H9 (cell line): ENCODE measurements around the gene BOD1L1. TPM values are rescaled to one million over a fixed set of nuclear protein-coding genes. Genes with fewer than 3 reads are reported as not detected.

Experiments used
- DNase-seq: peaks from one replicate; pipeline ENCODE4 v3.0.0-alpha.2; 2017
- H2AFZ ChIP-seq: one replicate; pipeline ENCODE4 v1.6.1; 2013; ENCODE audit warnings: mild to moderate bottlenecking, low read length, control low read depth, moderate library complexity
- H2AK5ac ChIP-seq: 2 replicates; pipeline ENCODE4 v1.6.1; 2013; ENCODE audit warnings: low read length, control low read depth, mixed read lengths; ENCODE audit not compliant: insufficient read length
- H2BK120ac ChIP-seq: one replicate; pipeline ENCODE4 v1.6.1; 2013; ENCODE audit warnings: low read depth, mild to moderate bottlenecking, low read length, control low read depth, inconsistent platforms; ENCODE audit not compliant: poor library complexity, severe bottlenecking
- H2BK12ac ChIP-seq: 2 replicates; pipeline ENCODE4 v1.6.1; 2013; ENCODE audit warnings: low read length, control low read depth, mixed read lengths, low read depth; ENCODE audit not compliant: insufficient read length
- H2BK15ac ChIP-seq: 2 replicates; pipeline ENCODE4 v1.6.1; 2013; ENCODE audit warnings: low read depth, low read length, control low read depth
- H2BK20ac ChIP-seq: one replicate; pipeline ENCODE4 v1.6.1; 2013; ENCODE audit warnings: low read depth, mild to moderate bottlenecking, low read length, control low read depth, inconsistent platforms; ENCODE audit not compliant: poor library complexity, severe bottlenecking
- H2BK5ac ChIP-seq: 2 replicates; pipeline ENCODE4 v1.6.1; 2013; ENCODE audit warnings: low read length, control low read depth, mixed read lengths; ENCODE audit not compliant: insufficient read length
- H3K14ac ChIP-seq: 2 replicates; pipeline ENCODE4 v1.6.1; 2013; ENCODE audit warnings: low read length, control low read depth; ENCODE audit not compliant: insufficient read depth
- H3K18ac ChIP-seq: 2 replicates; pipeline ENCODE4 v1.6.1; 2013; ENCODE audit warnings: low read depth, mild to moderate bottlenecking, mixed read lengths, low read length, control low read depth; ENCODE audit not compliant: insufficient read length
- H3K23ac ChIP-seq: 2 replicates; pipeline ENCODE4 v1.6.1; 2013; ENCODE audit warnings: low read length, control low read depth, mixed read lengths, low read depth; ENCODE audit not compliant: insufficient read length
- H3K23me2 ChIP-seq: 2 replicates; pipeline ENCODE4 v1.6.1; 2013; ENCODE audit warnings: low read depth, mild to moderate bottlenecking, mixed read lengths, low read length, control low read depth; ENCODE audit not compliant: insufficient read length, poor library complexity, severe bottlenecking
- H3K27ac ChIP-seq: 2 replicates; pipeline ENCODE4 v1.5.1; 2013; ENCODE audit warnings: low read length, control low read depth, mixed read lengths, low read depth; ENCODE audit not compliant: insufficient read length
- H3K27me3 ChIP-seq: 2 replicates; pipeline ENCODE4 v1.6.1; 2013; ENCODE audit warnings: low read length, control low read depth, inconsistent platforms; ENCODE audit not compliant: insufficient read depth
- H3K4ac ChIP-seq: 2 replicates; pipeline ENCODE4 v1.6.1; 2013; ENCODE audit warnings: low read depth, mild to moderate bottlenecking, control low read depth, inconsistent platforms, low read length, moderate library complexity
- H3K4me1 ChIP-seq: 2 replicates; pipeline ENCODE4 v1.6.1; 2013; ENCODE audit warnings: low read length, control low read depth, inconsistent platforms; ENCODE audit not compliant: insufficient read depth
- H3K4me2 ChIP-seq: 2 replicates; pipeline ENCODE4 v1.6.1; 2013; ENCODE audit warnings: low read length, control low read depth, mixed read lengths; ENCODE audit not compliant: insufficient read length, insufficient read depth
- H3K56ac ChIP-seq: 2 replicates; pipeline ENCODE4 v1.6.1; 2013; ENCODE audit warnings: low read depth, mild to moderate bottlenecking, mixed read lengths, low read length, control low read depth; ENCODE audit not compliant: insufficient read length
- H3K79me1 ChIP-seq: 2 replicates; pipeline ENCODE4 v1.6.1; 2013; ENCODE audit warnings: low read depth, mild to moderate bottlenecking, moderate library complexity, low read length, control low read depth, inconsistent platforms; ENCODE audit not compliant: insufficient read depth, poor library complexity, severe bottlenecking
- H3K79me2 ChIP-seq: 2 replicates; pipeline ENCODE4 v1.6.1; 2013; ENCODE audit warnings: low read length, control low read depth, inconsistent platforms; ENCODE audit not compliant: insufficient read depth
- H3K9ac ChIP-seq: 2 replicates; pipeline ENCODE4 v1.6.1; 2013; ENCODE audit warnings: low read length, control low read depth, mixed read lengths; ENCODE audit not compliant: insufficient read length; ENCODE audit errors: extremely low read depth
- H3K9me3 ChIP-seq: one replicate; pipeline ENCODE4 v1.6.1; 2013; ENCODE audit warnings: low read depth, low read length, inconsistent platforms; ENCODE audit not compliant: control insufficient read depth
- H3T11ph ChIP-seq: one replicate; pipeline ENCODE4 v1.6.1; 2013; ENCODE audit warnings: mild to moderate bottlenecking, low read length, control low read depth, inconsistent platforms
- H4K20me1 ChIP-seq: one replicate; pipeline ENCODE4 v1.6.1; 2013; ENCODE audit not compliant: control insufficient read depth, insufficient read length, insufficient read depth
- H4K5ac ChIP-seq: 2 replicates; pipeline ENCODE4 v1.6.1; 2013; ENCODE audit warnings: low read depth, mild to moderate bottlenecking, mixed read lengths, low read length, control low read depth; ENCODE audit not compliant: insufficient read length
- H4K8ac ChIP-seq: replicated peaks from 2 replicates; pipeline ENCODE4 v1.6.1; 2013; ENCODE audit warnings: low read length, control low read depth, mixed read lengths, low read depth; ENCODE audit not compliant: insufficient read length
- H4K91ac ChIP-seq: 2 replicates; pipeline ENCODE4 v1.6.1; 2013; ENCODE audit warnings: low read depth, mild to moderate bottlenecking, moderate library complexity, mixed read lengths, low read length, control low read depth; ENCODE audit not compliant: insufficient read length
- H3K27ac Mint-ChIP-seq, 3 experiments: 2 replicates in 2 of 3; 3 replicates in 1 of 3; pipeline ENCODE4 v1.8.0; 2020 to 2021; ENCODE audit warnings: mixed read lengths in 3 of 3, mild to moderate bottlenecking in 1 of 3, moderate library complexity in 1 of 3
- H3K27me3 Mint-ChIP-seq: 2 replicates; pipeline ENCODE4 v1.8.0; 2021; ENCODE audit warnings: low read depth, mild to moderate bottlenecking, moderate library complexity, mixed read lengths
- H3K36me3 Mint-ChIP-seq, 3 experiments: 2 replicates in 2 of 3; 3 replicates in 1 of 3; pipeline ENCODE4 v1.8.0; 2020 to 2021; ENCODE audit warnings: low read depth in 3 of 3, mixed read lengths in 3 of 3; ENCODE audit not compliant: insufficient read depth in 1 of 3
- H3K4me1 Mint-ChIP-seq, 2 experiments: 2 replicates each; pipeline ENCODE4 v1.8.0; 2020; ENCODE audit warnings: mixed read lengths in 2 of 2
- H3K4me3 Mint-ChIP-seq, 2 experiments: 2 replicates in 1 of 2; 3 replicates in 1 of 2; pipeline ENCODE4 v1.8.0; 2020 to 2021; ENCODE audit warnings: mild to moderate bottlenecking in 2 of 2, mixed read lengths in 2 of 2, moderate library complexity in 1 of 2
- H3K9me3 Mint-ChIP-seq, 2 experiments: 2 replicates in 1 of 2; 3 replicates in 1 of 2; pipeline ENCODE4 v1.8.0; 2020; ENCODE audit warnings: mild to moderate bottlenecking in 2 of 2, mixed read lengths in 2 of 2, moderate library complexity in 1 of 2
- WGBS: extraction: QIAGEN DNeasy Blood & Tissue Kit; methylation state at CpG from one replicate; pipeline ENCODE4 v1.1.7; 2013; ENCODE audit warnings: missing lambda C conversion rate, low lambda C conversion rate, mixed read lengths; ENCODE audit not compliant: insufficient read length; ENCODE audit errors: extremely low coverage; 5-methylcytosine and 5-hydroxymethylcytosine counted together
- total RNA-seq: library from RNA; stranded (reverse); gene quantifications from 2 replicates; pipeline ENCODE4 v1.2.1, GENCODE V29; 2021
- TF ChIP-seq, protein P1 (sequence below): fragments of 200-600 bp; sonication (generic); conservative IDR thresholded peaks from 3 replicates; pipeline ENCODE4 v1.8.0; 2021; ENCODE audit warnings: antibody characterized with exemption, mild to moderate bottlenecking

Gene BOD1L1
- total RNA-seq, 1 experiment from 2014 or later = 37.8 TPM

DNA sequence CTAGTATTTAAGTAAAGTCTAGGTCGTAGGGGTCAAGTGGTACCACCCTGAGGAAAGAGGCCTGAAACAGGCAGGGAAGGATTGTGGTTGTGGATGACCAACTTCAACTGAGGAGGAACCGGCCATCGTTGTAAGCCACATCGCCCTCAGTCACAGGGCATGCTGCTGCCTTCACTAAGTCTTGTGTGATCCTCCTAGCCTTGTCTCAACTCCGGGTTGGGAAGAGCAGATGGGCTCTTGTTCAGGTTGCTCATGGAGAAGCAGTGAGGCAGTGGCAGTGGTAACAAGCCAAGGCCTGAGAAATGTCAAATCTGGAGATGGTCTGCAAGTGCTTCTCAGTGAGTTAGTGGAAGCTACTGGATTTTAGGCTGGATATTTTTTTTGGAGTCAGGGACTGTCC, 60.4 kb downstream of the BOD1L1 start:
- Histone ChIP-seq H4K8ac (no peak overlapping the region), H3K4me1 (no peaks in the 10 kb centered on the region), H2AK5ac (no peak overlapping the region), H3K27me3 (no peaks in the 10 kb centered on the region), H3K14ac (no peak overlapping the region), H3K27ac (no peak overlapping the region), H4K5ac (no peak overlapping the region), H3K4me2 (no peak overlapping the region), H3K79me2 (no peaks in the 10 kb centered on the region), H3K4ac (no peak overlapping the region), H4K20me1 (no peaks in the 10 kb centered on the region), H3K9me3 (no peaks in the 10 kb centered on the region), H2BK120ac (no peak overlapping the region), H3T11ph (no peak overlapping the region), H4K91ac (no peak overlapping the region), H2BK12ac (no peak overlapping the region), H3K23me2 (no peaks in the 10 kb centered on the region), H2AFZ (no peak overlapping the region), H3K79me1 (no peaks in the 10 kb centered on the region), H2BK20ac (no peak overlapping the region), H2BK15ac (no peak overlapping the region), H3K9ac (no peak overlapping the region), H3K23ac (no peak overlapping the region), H2BK5ac (no peak overlapping the region), H3K56ac (no peak overlapping the region), H3K18ac (no peak overlapping the region)
- Mint-ChIP-seq H3K4me3 (no peak overlapping the region), H3K27ac (0 out of 7 replicates have a peak overlapping the region, but pooled peaks of 1 of the 3 experiments have one; percentile 30), H3K9me3 (no peaks in the 10 kb centered on the region), H3K27me3 (no peaks in the 10 kb centered on the region), H3K36me3 (peaks cover 3 to 32% (median 23%) of the 10 kb centered on the region in 3 experiments; a peak in 5 of 7 replicates), H3K4me1 (no peaks in the 10 kb centered on the region)
- DNase-seq = no peak
- no CpG with 5 or more reads among the region's 5 CpGs for WGBS
- TF ChIP-seq, protein P1, sequence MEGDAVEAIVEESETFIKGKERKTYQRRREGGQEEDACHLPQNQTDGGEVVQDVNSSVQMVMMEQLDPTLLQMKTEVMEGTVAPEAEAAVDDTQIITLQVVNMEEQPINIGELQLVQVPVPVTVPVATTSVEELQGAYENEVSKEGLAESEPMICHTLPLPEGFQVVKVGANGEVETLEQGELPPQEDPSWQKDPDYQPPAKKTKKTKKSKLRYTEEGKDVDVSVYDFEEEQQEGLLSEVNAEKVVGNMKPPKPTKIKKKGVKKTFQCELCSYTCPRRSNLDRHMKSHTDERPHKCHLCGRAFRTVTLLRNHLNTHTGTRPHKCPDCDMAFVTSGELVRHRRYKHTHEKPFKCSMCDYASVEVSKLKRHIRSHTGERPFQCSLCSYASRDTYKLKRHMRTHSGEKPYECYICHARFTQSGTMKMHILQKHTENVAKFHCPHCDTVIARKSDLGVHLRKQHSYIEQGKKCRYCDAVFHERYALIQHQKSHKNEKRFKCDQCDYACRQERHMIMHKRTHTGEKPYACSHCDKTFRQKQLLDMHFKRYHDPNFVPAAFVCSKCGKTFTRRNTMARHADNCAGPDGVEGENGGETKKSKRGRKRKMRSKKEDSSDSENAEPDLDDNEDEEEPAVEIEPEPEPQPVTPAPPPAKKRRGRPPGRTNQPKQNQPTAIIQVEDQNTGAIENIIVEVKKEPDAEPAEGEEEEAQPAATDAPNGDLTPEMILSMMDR = no peak
